Astrocyte (in vitro differentiated cells and primary cell): ENCODE results near the gene MMP12.

Experiments
- CTCF ChIP-seq: IDR thresholded peaks from 2 replicates; pipeline ENCODE4 v1.5.1; 2011; ENCODE audit warnings: low read depth, mild to moderate bottlenecking, inconsistent platforms, low read length, moderate library complexity; ENCODE audit not compliant: insufficient read depth
- EZH2 ChIP-seq: IDR thresholded peaks from 2 replicates; pipeline ENCODE4 v1.6.1; 2012; ENCODE audit warnings: mild to moderate bottlenecking, low read length, inconsistent platforms; ENCODE audit not compliant: insufficient read depth

GRCh38 chr11:102850973-102851745, 23.6 kb downstream of the MMP12 start:
- no peak for TF ChIP-seq CTCF
- TF ChIP-seq EZH2 = no peak
